ENCODE data around the gene TMC4. TPM values are rescaled to one million over a fixed set of nuclear protein-coding genes. Genes with fewer than 3 reads are reported as not detected.

The TMC4 gene
- total and polyA plus RNA-seq, 2 experiments from 2014 or later: 40.3 to 94.4 TPM

GRCh38 chr19:54206831-54207177 is 33.8 kb upstream of the TMC4 start:
- 90% methylated on average over 13 of the region's 13 CpGs for WGBS (ENCODE audit: low lambda C conversion rate, missing lambda C conversion rate)
- no peaks in the 10 kb centered on the region for H3K9me2 ChIP-seq (replicated peaks; ENCODE audit: insufficient read depth)
- H3K79me2 ChIP-seq: peaks cover 64% of the 10 kb centered on the region
- TF ChIP-seq EZH2phosphoT487 (IDR thresholded peaks at IDR 0.05; ENCODE audit: low read depth, severe bottlenecking, unreplicated experiment): no peak
- no peak for TF ChIP-seq EZH2 (IDR thresholded peaks at IDR 0.05; ENCODE audit: borderline replicate concordance)
- TF ChIP-seq CTCF (IDR thresholded peaks at IDR 0.05; ENCODE audit: poor library complexity): no peak
- H4K20me1 ChIP-seq (ENCODE audit: insufficient read depth, poor library complexity, severe bottlenecking): peaks cover 73% of the 10 kb centered on the region
- no peaks in the 10 kb centered on the region for H3K27me3 ChIP-seq
- no peak for DNase-seq (ENCODE audit: low spot score)
- peak overlapping the region; percentile 91 for H3K27ac ChIP-seq
- H3K4me1 ChIP-seq (ENCODE audit: insufficient read depth): peaks cover 70% of the 10 kb centered on the region
- H3K36me3 ChIP-seq (replicated peaks; ENCODE audit: insufficient read depth, low read depth): peaks cover 4% of the 10 kb centered on the region
- no peak overlapping the region for H3K4me2 ChIP-seq
- H3K4me3 ChIP-seq: no peak overlapping the region
- no peak overlapping the region for H2AFZ ChIP-seq
- H3K9me3 ChIP-seq (ENCODE audit: low read depth): no peaks in the 10 kb centered on the region

GRCh38 chr19:54206030-54206830 is 33.3 kb upstream of the TMC4 start:
- Histone ChIP-seq H3K9me2 (replicated peaks; ENCODE audit: insufficient read depth) (no peaks in the 10 kb centered on the region), H4K20me1 (ENCODE audit: insufficient read depth, poor library complexity, severe bottlenecking) (peaks cover 78% of the 10 kb centered on the region), H3K36me3 (replicated peaks; ENCODE audit: insufficient read depth, low read depth) (peaks cover 4% of the 10 kb centered on the region), H3K27ac (no peak overlapping the region), H3K4me3 (no peak overlapping the region), H3K79me2 (peaks cover 67% of the 10 kb centered on the region), H3K27me3 (no peaks in the 10 kb centered on the region), H3K9me3 (ENCODE audit: low read depth) (no peaks in the 10 kb centered on the region), H3K4me1 (ENCODE audit: insufficient read depth) (peaks cover 68% of the 10 kb centered on the region), H2AFZ (no peak overlapping the region), H3K4me2 (no peak overlapping the region)
- TF ChIP-seq EZH2phosphoT487 (IDR thresholded peaks at IDR 0.05; ENCODE audit: low read depth, severe bottlenecking, unreplicated experiment) (no peak), CTCF (IDR thresholded peaks at IDR 0.05; ENCODE audit: poor library complexity) (no peak), EZH2 (IDR thresholded peaks at IDR 0.05; ENCODE audit: borderline replicate concordance) (no peak)
- WGBS (ENCODE audit: low lambda C conversion rate, missing lambda C conversion rate): 96% methylated on average over 27 of the region's 27 CpGs
- DNase-seq (ENCODE audit: low spot score): no peak

GRCh38 chr19:54204767-54205468 is 32.0 kb upstream of the TMC4 start:
- Histone ChIP-seq H3K4me2 (peak overlapping the region; percentile 86), H3K79me2 (peaks cover 70% of the 10 kb centered on the region), H3K36me3 (replicated peaks; ENCODE audit: insufficient read depth, low read depth) (peaks cover 4% of the 10 kb centered on the region), H2AFZ (no peak overlapping the region), H3K27me3 (no peaks in the 10 kb centered on the region), H3K9me2 (replicated peaks; ENCODE audit: insufficient read depth) (no peaks in the 10 kb centered on the region), H3K27ac (peak overlapping the region; percentile 28), H3K9me3 (ENCODE audit: low read depth) (no peaks in the 10 kb centered on the region), H3K4me3 (no peak overlapping the region), H4K20me1 (ENCODE audit: insufficient read depth, poor library complexity, severe bottlenecking) (peaks cover 80% of the 10 kb centered on the region), H3K4me1 (ENCODE audit: insufficient read depth) (peaks cover 59% of the 10 kb centered on the region)
- 90% methylated on average over 4 of the region's 4 CpGs for WGBS (ENCODE audit: low lambda C conversion rate, missing lambda C conversion rate)
- TF ChIP-seq EZH2 (IDR thresholded peaks at IDR 0.05; ENCODE audit: borderline replicate concordance): no peak
- DNase-seq (ENCODE audit: low spot score): no peak

- Histone ChIP-seq H3K79me2 (peaks cover 69% of the 10 kb centered on the region), H3K27me3 (no peaks in the 10 kb centered on the region), H3K4me3 (peak overlapping the region; percentile 28), H3K9me2 (replicated peaks; ENCODE audit: insufficient read depth) (no peaks in the 10 kb centered on the region), H3K36me3 (replicated peaks; ENCODE audit: insufficient read depth, low read depth) (peaks cover 4% of the 10 kb centered on the region), H3K4me1 (ENCODE audit: insufficient read depth) (peaks cover 43% of the 10 kb centered on the region), H3K27ac (peak overlapping the region; percentile 97), H2AFZ (no peak overlapping the region), H3K4me2 (peak overlapping the region; percentile 86), H4K20me1 (ENCODE audit: insufficient read depth, poor library complexity, severe bottlenecking) (peaks cover 71% of the 10 kb centered on the region), H3K9me3 (ENCODE audit: low read depth) (no peaks in the 10 kb centered on the region)
- 39% methylated on average over 9 of the region's 9 CpGs for WGBS (ENCODE audit: low lambda C conversion rate, missing lambda C conversion rate)
- TF ChIP-seq CTCF (IDR thresholded peaks at IDR 0.05; ENCODE audit: poor library complexity): no peak
- no peak for TF ChIP-seq EZH2 (IDR thresholded peaks at IDR 0.05; ENCODE audit: borderline replicate concordance)
- TF ChIP-seq EZH2phosphoT487 (IDR thresholded peaks at IDR 0.05; ENCODE audit: low read depth, severe bottlenecking, unreplicated experiment): no peak
- DNase-seq (ENCODE audit: low spot score): peak; percentile 61
Observed at GRCh38 chr19:54203151-54203611, 30.2 kb upstream of the TMC4 start.

Measured in hepatocyte (in vitro differentiated cells).